ENCODE results near the gene FAAP20. TPM values are rescaled to one million over a fixed set of nuclear protein-coding genes. Genes with fewer than 3 reads are reported as not detected.

The FAAP20 gene
- total and polyA plus RNA-seq, 4 donors: 5.6 to 31.5 (median 15.7) TPM

DNA sequence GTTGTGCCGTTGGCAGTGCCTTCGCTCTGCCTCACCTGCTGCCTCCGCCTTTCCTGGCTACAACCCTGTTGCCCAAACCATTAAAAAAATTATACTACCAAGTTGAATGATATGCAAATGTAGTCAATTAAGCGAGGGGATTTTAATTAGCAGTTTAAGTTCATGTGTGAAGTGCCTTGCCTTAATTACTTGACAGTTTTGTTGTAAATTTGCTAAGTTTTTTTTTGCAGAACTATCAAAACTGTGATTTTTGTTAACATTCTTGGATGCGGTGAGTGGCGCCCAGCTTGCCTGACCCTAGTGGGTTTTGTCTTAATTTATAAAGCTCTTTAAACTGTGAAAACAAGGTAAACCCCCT is 44.4 kb upstream of the FAAP20 start:
- H3K27ac ChIP-seq (ENCODE audit: low read depth in 1 of 2, low read length in 2 of 2): peak overlapping the region; percentile 67 to 78

DNA sequence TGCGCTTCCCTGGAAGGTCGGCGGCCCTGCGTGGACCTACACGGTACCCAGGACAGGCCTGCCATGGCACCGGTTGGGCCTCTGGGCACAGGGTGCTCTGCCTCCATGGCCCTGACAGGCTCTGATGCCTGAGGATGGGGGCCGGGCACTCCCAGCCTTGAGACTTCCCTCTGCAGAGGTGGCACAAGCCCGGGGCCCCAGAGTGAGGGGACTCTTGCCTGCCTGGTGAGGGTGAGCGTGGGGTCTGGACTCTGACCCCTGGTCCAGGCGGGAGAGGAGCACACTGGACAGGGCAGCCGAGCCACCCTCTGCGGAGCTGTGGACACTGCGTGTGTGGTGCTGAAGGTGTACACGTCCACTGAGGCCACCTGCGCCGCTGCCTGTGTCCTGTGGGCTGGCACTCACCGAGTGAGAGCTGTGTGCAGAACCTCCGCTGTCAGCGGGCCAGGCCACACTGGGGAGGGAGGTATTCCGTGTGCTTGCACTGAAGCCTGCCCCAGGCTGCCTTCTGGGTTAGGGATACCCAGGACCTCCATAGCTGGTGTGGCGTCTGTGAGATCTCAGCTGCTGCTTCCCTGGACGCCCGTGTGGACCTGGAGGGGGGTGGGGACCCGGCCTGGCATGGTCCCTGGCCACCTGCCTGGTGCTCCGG is 43.9 kb upstream of the FAAP20 start:
- peak overlapping the region; percentile 12 to 41 for H3K9ac ChIP-seq (ENCODE audit: low read depth in 1 of 2, low read length in 2 of 2)
- no peaks in the 10 kb centered on the region for H3K27me3 ChIP-seq (ENCODE audit: control insufficient read depth in 4 of 4, insufficient read depth in 4 of 4, low read length in 3 of 4)
- H3K9me3 ChIP-seq (ENCODE audit: control insufficient read depth in 4 of 4, low read length in 3 of 4): no peaks in the 10 kb centered on the region
- TF ChIP-seq JUND (IDR thresholded peaks at IDR 0.05): no peak
- peak; percentile 20 to 33 for TF ChIP-seq RXRA (IDR thresholded peaks at IDR 0.05)
- TF ChIP-seq, protein P1, sequence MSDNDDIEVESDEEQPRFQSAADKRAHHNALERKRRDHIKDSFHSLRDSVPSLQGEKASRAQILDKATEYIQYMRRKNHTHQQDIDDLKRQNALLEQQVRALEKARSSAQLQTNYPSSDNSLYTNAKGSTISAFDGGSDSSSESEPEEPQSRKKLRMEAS (IDR thresholded peaks at IDR 0.05): no peak
- TF ChIP-seq HNF4G (IDR thresholded peaks at IDR 0.05): peak; percentile 63
- no peak for TF ChIP-seq TAF1 (conservative IDR thresholded peaks at IDR 0.05)
- TF ChIP-seq HNF4A (conservative IDR thresholded peaks at IDR 0.05): peak; percentile 79 to 93
- peak; percentile 55 for TF ChIP-seq SP1 (IDR thresholded peaks at IDR 0.05)
- TF ChIP-seq RAD21 (IDR thresholded peaks at IDR 0.05): peak in 1 of 2 donors; percentile 19
- TF ChIP-seq, protein P2, sequence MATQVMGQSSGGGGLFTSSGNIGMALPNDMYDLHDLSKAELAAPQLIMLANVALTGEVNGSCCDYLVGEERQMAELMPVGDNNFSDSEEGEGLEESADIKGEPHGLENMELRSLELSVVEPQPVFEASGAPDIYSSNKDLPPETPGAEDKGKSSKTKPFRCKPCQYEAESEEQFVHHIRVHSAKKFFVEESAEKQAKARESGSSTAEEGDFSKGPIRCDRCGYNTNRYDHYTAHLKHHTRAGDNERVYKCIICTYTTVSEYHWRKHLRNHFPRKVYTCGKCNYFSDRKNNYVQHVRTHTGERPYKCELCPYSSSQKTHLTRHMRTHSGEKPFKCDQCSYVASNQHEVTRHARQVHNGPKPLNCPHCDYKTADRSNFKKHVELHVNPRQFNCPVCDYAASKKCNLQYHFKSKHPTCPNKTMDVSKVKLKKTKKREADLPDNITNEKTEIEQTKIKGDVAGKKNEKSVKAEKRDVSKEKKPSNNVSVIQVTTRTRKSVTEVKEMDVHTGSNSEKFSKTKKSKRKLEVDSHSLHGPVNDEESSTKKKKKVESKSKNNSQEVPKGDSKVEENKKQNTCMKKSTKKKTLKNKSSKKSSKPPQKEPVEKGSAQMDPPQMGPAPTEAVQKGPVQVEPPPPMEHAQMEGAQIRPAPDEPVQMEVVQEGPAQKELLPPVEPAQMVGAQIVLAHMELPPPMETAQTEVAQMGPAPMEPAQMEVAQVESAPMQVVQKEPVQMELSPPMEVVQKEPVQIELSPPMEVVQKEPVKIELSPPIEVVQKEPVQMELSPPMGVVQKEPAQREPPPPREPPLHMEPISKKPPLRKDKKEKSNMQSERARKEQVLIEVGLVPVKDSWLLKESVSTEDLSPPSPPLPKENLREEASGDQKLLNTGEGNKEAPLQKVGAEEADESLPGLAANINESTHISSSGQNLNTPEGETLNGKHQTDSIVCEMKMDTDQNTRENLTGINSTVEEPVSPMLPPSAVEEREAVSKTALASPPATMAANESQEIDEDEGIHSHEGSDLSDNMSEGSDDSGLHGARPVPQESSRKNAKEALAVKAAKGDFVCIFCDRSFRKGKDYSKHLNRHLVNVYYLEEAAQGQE (IDR thresholded peaks at IDR 0.05): no peak
- TF ChIP-seq, protein P3, sequence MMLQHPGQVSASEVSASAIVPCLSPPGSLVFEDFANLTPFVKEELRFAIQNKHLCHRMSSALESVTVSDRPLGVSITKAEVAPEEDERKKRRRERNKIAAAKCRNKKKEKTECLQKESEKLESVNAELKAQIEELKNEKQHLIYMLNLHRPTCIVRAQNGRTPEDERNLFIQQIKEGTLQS (IDR thresholded peaks at IDR 0.05): no peak
- DNase-seq (ENCODE audit: low spot score): no peak
- H3K36me3 ChIP-seq (ENCODE audit: control insufficient read depth in 4 of 4, insufficient read depth in 3 of 4, low read depth in 1 of 4, low read length in 3 of 4): no peaks in the 10 kb centered on the region
- peaks cover 51 to 93% (median 82%) of the 10 kb centered on the region in 4 donors for H3K4me1 ChIP-seq (ENCODE audit: control insufficient read depth in 4 of 4, insufficient read depth in 4 of 4, low read length in 3 of 4)
- WGBS: 47% methylated on average over 25 of the region's 25 CpGs
- no peak overlapping the region for H3K4me3 ChIP-seq (ENCODE audit: low read depth in 1 of 3, low read length in 3 of 3)
- peak overlapping the region; percentile 67 to 78 for H3K27ac ChIP-seq (ENCODE audit: low read depth in 1 of 2, low read length in 2 of 2)

More for the DNA sequence above, 44.4 kb upstream of the FAAP20 start:
- Histone ChIP-seq H3K36me3 (ENCODE audit: control insufficient read depth in 4 of 4, insufficient read depth in 3 of 4, low read depth in 1 of 4, low read length in 3 of 4) (no peaks in the 10 kb centered on the region), H3K9ac (ENCODE audit: low read depth in 1 of 2, low read length in 2 of 2) (peak overlapping the region in 1 of 2 donors; percentile 41), H3K4me1 (ENCODE audit: control insufficient read depth in 4 of 4, insufficient read depth in 4 of 4, low read length in 3 of 4) (peaks cover 46 to 92% (median 80%) of the 10 kb centered on the region in 4 donors), H3K4me3 (ENCODE audit: low read depth in 1 of 3, low read length in 3 of 3) (no peak overlapping the region), H3K9me3 (ENCODE audit: control insufficient read depth in 4 of 4, low read length in 3 of 4) (no peaks in the 10 kb centered on the region), H3K27me3 (ENCODE audit: control insufficient read depth in 4 of 4, insufficient read depth in 4 of 4, low read length in 3 of 4) (no peaks in the 10 kb centered on the region)
- no peak for DNase-seq (ENCODE audit: low spot score)
- 59% methylated on average over 6 of the region's 6 CpGs for WGBS
- TF ChIP-seq RAD21 (IDR thresholded peaks at IDR 0.05) (peak in 1 of 2 donors; percentile 12), NR2F2 (IDR thresholded peaks at IDR 0.05) (no peak), FOXA2 (IDR thresholded peaks at IDR 0.05) (no peak), RXRA (IDR thresholded peaks at IDR 0.05) (no peak)

DNA sequence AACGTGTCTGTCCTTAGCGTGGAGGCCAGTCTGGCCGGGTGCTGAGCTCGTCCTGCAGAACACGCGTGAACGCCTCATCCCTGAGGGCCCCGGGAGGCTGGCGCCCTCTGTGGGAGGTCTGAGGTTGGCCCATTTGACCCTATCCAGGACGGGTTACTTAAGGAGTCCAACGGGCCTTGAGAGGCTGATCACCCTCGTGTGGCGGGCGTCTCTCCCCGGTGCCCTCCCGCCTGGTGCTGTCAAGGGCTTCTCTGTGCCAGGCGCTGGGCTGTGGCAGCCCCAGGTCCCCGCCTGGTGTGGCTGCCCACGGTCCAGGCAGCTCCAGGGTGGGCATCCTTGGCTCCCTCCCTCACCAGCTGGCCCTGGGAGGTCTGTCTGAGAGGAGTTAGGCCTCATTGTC is 43.2 kb upstream of the FAAP20 start:
- 79% methylated on average over 19 of the region's 19 CpGs for WGBS
- Histone ChIP-seq H3K9ac (ENCODE audit: low read depth in 1 of 2, low read length in 2 of 2) (peak overlapping the region in 1 of 2 donors; percentile 12), H3K4me3 (ENCODE audit: low read depth in 1 of 3, low read length in 3 of 3) (no peak overlapping the region), H3K36me3 (ENCODE audit: control insufficient read depth in 4 of 4, insufficient read depth in 3 of 4, low read depth in 1 of 4, low read length in 3 of 4) (no peaks in the 10 kb centered on the region), H3K27me3 (ENCODE audit: control insufficient read depth in 4 of 4, insufficient read depth in 4 of 4, low read length in 3 of 4) (no peaks in the 10 kb centered on the region), H3K9me3 (ENCODE audit: control insufficient read depth in 4 of 4, low read length in 3 of 4) (no peaks in the 10 kb centered on the region), H3K4me1 (ENCODE audit: control insufficient read depth in 4 of 4, insufficient read depth in 4 of 4, low read length in 3 of 4) (peaks cover 58 to 93% (median 80%) of the 10 kb centered on the region in 4 donors), H3K27ac (ENCODE audit: low read depth in 1 of 2, low read length in 2 of 2) (peak overlapping the region; percentile 67 to 78)
- no peak for DNase-seq (ENCODE audit: low spot score)
- TF ChIP-seq RXRA (IDR thresholded peaks at IDR 0.05) (no peak), FOXA2 (IDR thresholded peaks at IDR 0.05) (no peak), HNF4G (IDR thresholded peaks at IDR 0.05) (no peak), NR2F2 (IDR thresholded peaks at IDR 0.05) (no peak), SP1 (IDR thresholded peaks at IDR 0.05) (no peak), FOXA1 (IDR thresholded peaks at IDR 0.05) (no peak), EGR1 (IDR thresholded peaks at IDR 0.05; ENCODE audit: low read depth in 2 of 2) (no peak)
- TF ChIP-seq, protein P3 (IDR thresholded peaks at IDR 0.05): no peak
- TF ChIP-seq, protein P4, sequence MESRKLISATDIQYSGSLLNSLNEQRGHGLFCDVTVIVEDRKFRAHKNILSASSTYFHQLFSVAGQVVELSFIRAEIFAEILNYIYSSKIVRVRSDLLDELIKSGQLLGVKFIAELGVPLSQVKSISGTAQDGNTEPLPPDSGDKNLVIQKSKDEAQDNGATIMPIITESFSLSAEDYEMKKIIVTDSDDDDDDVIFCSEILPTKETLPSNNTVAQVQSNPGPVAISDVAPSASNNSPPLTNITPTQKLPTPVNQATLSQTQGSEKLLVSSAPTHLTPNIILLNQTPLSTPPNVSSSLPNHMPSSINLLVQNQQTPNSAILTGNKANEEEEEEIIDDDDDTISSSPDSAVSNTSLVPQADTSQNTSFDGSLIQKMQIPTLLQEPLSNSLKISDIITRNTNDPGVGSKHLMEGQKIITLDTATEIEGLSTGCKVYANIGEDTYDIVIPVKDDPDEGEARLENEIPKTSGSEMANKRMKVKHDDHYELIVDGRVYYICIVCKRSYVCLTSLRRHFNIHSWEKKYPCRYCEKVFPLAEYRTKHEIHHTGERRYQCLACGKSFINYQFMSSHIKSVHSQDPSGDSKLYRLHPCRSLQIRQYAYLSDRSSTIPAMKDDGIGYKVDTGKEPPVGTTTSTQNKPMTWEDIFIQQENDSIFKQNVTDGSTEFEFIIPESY (IDR thresholded peaks at IDR 0.05): no peak
